ENCODE measurements around the gene SLC22A23.

DNA sequence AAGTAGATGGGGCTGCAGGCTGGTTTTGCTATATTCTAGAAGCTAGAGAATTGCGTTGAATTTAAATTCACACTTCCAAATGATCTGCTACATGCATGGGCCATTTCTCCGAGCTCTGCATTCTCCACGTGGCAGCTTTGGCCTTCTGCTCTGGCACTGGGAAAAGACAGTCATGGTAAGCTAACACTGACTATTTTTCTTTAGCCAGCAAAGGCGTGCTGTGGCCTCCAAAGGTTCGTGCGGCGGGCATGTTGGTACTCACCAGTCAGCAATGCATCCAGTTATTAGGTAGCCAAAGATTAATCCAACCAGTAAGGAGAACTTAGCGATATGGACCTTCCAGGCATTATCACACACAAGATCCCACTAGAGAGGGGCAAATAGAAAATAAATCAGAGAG lies 41.4 kb downstream of the SLC22A23 start:
- no peak for TF ChIP-seq POLR2AphosphoS5 (IDR thresholded peaks at IDR 0.05; ENCODE audit: borderline replicate concordance, low read depth, low read length)
- TF ChIP-seq EZH2 (IDR thresholded peaks at IDR 0.05) = no peak
- TF ChIP-seq FOXP2 (optimal IDR thresholded peaks at IDR 0.05; ENCODE audit: control extremely low read depth, extremely low read length, insufficient read depth) = no peak

All from SK-N-MC (cell line).